GM12878 (cell line): ENCODE data around the gene FUZ. TPM values are rescaled to one million over a fixed set of nuclear protein-coding genes. Genes with fewer than 3 reads are reported as not detected.
A peak's percentile ranks its signal among the peaks of the same experiment; 100 is the strongest.

Source experiments
- ATF3 ChIP-seq: IDR thresholded peaks from 2 replicates; pipeline ENCODE4 v1.6.1; 2011; ENCODE audit warnings: low read depth, mild to moderate bottlenecking, low read length, moderate library complexity, borderline replicate concordance; ENCODE audit errors: extremely low read depth
- CBX5 ChIP-seq: sonication (generic); IDR thresholded peaks from 2 replicates; pipeline ENCODE4 v1.6.1; 2016; ENCODE audit warnings: low read depth, moderate library complexity, mild to moderate bottlenecking, inconsistent platforms
- E2F8 ChIP-seq: fragments of 450-650 bp; IDR thresholded peaks from 2 replicates; pipeline ENCODE4 v1.6.1; 2018; ENCODE audit warnings: mild to moderate bottlenecking, low read depth, moderate library complexity; ENCODE audit not compliant: partially characterized antibody
- ELK1 ChIP-seq: IDR thresholded peaks from 2 replicates; pipeline ENCODE4 v1.6.1; 2012; ENCODE audit warnings: low read depth, low read length, improper control_type of control experiment
- MEF2A ChIP-seq: IDR thresholded peaks from 2 replicates; pipeline ENCODE4 v1.6.1; 2011; ENCODE audit warnings: low read depth, mild to moderate bottlenecking, low read length, moderate library complexity; ENCODE audit not compliant: insufficient read depth
- MEF2B ChIP-seq: fragments of 450-650 bp; IDR thresholded peaks from 2 replicates; pipeline ENCODE4 v1.6.1; 2018; ENCODE audit warnings: mild to moderate bottlenecking, moderate library complexity; ENCODE audit not compliant: partially characterized antibody, poor library complexity, severe bottlenecking
- MTA2 ChIP-seq: fragments of 450-650 bp; IDR thresholded peaks from 2 replicates; pipeline ENCODE4 v1.6.1; 2016; ENCODE audit warnings: low read depth, mild to moderate bottlenecking, moderate library complexity
- MXI1 ChIP-seq: fragments of 150-350 bp; IDR thresholded peaks from 2 replicates; pipeline ENCODE4 v1.6.1; 2011; ENCODE audit warnings: low read depth, mild to moderate bottlenecking, inconsistent platforms, low read length, improper control_type of control experiment
- RAD21 ChIP-seq: IDR thresholded peaks from 2 replicates; pipeline ENCODE4 v1.6.1; 2011; ENCODE audit warnings: mild to moderate bottlenecking, low read depth, low read length, moderate library complexity; ENCODE audit not compliant: insufficient read depth
- SIX5 ChIP-seq: IDR thresholded peaks from 2 replicates; pipeline ENCODE4 v1.6.1; 2011; ENCODE audit warnings: mild to moderate bottlenecking, low read depth, low read length, moderate library complexity; ENCODE audit not compliant: severe bottlenecking
- SMARCA5 ChIP-seq: fragments of 450-650 bp; IDR thresholded peaks from 2 replicates; pipeline ENCODE4 v1.6.1; 2017; ENCODE audit warnings: mild to moderate bottlenecking
- SPI1 ChIP-seq: IDR thresholded peaks from 2 replicates; pipeline ENCODE4 v1.6.1; 2011; ENCODE audit warnings: low read depth, mild to moderate bottlenecking, low read length, moderate library complexity, borderline replicate concordance; ENCODE audit not compliant: insufficient read depth
- TCF7 ChIP-seq: IDR thresholded peaks from 2 replicates; pipeline ENCODE4 v1.6.1; 2014; ENCODE audit warnings: antibody characterized with exemption, borderline replicate concordance
- USF2 ChIP-seq: IDR thresholded peaks from 2 replicates; pipeline ENCODE4 v1.6.1; 2011; ENCODE audit warnings: low read depth, low read length, improper control_type of control experiment, borderline replicate concordance
- ZBTB33 ChIP-seq: fragments of 450-650 bp; IDR thresholded peaks from 2 replicates; pipeline ENCODE4 v1.6.1; 2017; ENCODE audit warnings: mild to moderate bottlenecking
- ZNF592 ChIP-seq: fragments of 450-650 bp; IDR thresholded peaks from 2 replicates; pipeline ENCODE4 v1.6.1; 2017; ENCODE audit warnings: mild to moderate bottlenecking, moderate library complexity
- polyA plus RNA-seq, 11 experiments: library from polyadenylated mRNA; depleted of rRNA in 4 of 11; unstranded in 6 of 11; stranded (reverse) in 5 of 11; fragments of >200 nt; fragmentation: Nextera tagmentation in 4 of 11; fragmentation: Illumina TruSeq in 1 of 11; extraction: Ambion mirVana in 4 of 11; extraction: Trizol in 1 of 11; gene quantifications; 1 replicate in 1 of 11; 2 replicates in 10 of 11; pipeline versions ENCODE4 v1.2.1 to v1.2.3, GENCODE V29; 2011 to 2016; ENCODE audit warnings: inconsistent platforms in 2 of 11, missing spikeins in 2 of 11, low read depth in 1 of 11
- total RNA-seq, 4 experiments: library from RNA; depleted of rRNA in 3 of 4; stranded (reverse); fragments of >200 nt in 3 of 4; fragmentation: Illumina TruSeq in 1 of 4; extraction: Trizol in 1 of 4; gene quantifications; 2 replicates each; pipeline versions ENCODE4 v1.2.1 to v1.2.3, GENCODE V29; 2013 to 2021

The FUZ gene
- total and polyA plus RNA-seq, 10 of the 15 experiments (the other 5 are each of a cell fraction or from before 2014, with no cell fraction given), result 0.18 to 11.5 (median 8.8) TPM

- TF ChIP-seq ZBTB33, result no peak
- peak; percentile 99 for TF ChIP-seq SMARCA5
- TF ChIP-seq SIX5, result peak; percentile 70
- peak; percentile 65 for TF ChIP-seq MEF2B
- no peak for TF ChIP-seq RAD21
- no peak for TF ChIP-seq USF2
- no peak for TF ChIP-seq MEF2A
- peak; percentile 82; the same call in 1 of the 2 replicates for TF ChIP-seq MXI1
- peak; percentile 63; the same call in 1 of the 2 replicates for TF ChIP-seq ELK1
- no peak for TF ChIP-seq TCF7
- no peak for TF ChIP-seq SPI1
- TF ChIP-seq ATF3, result no peak
- TF ChIP-seq MTA2, result peak; percentile 25; the same call in 1 of the 2 replicates
- TF ChIP-seq ZNF592, result no peak
- peak; percentile 72 for TF ChIP-seq E2F8
- TF ChIP-seq CBX5, result peak; percentile 73; the same call in 1 of the 2 replicates
These were observed at the start of gene FUZ (continued) for GRCh38 chr19:49812997-49813861.
